ENCODE data around the gene LCE1E.

- TF ChIP-seq CTCF (IDR thresholded peaks at IDR 0.05; ENCODE audit: insufficient read depth, low read length) (no peak), POLR2AphosphoS5 (IDR thresholded peaks at IDR 0.05; ENCODE audit: low read depth) (no peak), REST (IDR thresholded peaks at IDR 0.05; ENCODE audit: insufficient replicate concordance, low read depth) (no peak), SPI1 (IDR thresholded peaks at IDR 0.05; ENCODE audit: borderline replicate concordance, low read depth) (no peak), GABPA (IDR thresholded peaks at IDR 0.05; ENCODE audit: low read depth) (no peak)
These were observed at the start of gene LCE1E for GRCh38 chr1:152786077-152786476.
